ENCODE results near the gene SEC14L1. TPM values are rescaled to one million over a fixed set of nuclear protein-coding genes. Genes with fewer than 3 reads are reported as not detected.
A peak's percentile ranks its signal among the peaks of the same experiment; 100 is the strongest.

Gene SEC14L1
- total RNA-seq, 1 experiment from 2014 or later: 58.6 TPM

- Histone ChIP-seq H3K79me1 (ENCODE audit: insufficient read depth, low read depth, low read length, poor library complexity, severe bottlenecking) (no peaks in the 10 kb centered on the region), H3K56ac (ENCODE audit: insufficient read length, low read depth, low read length) (no peak overlapping the region), H3K9me3 (ENCODE audit: control insufficient read depth, low read depth, low read length) (no peaks in the 10 kb centered on the region), H2BK120ac (ENCODE audit: low read depth, low read length, poor library complexity, severe bottlenecking) (no peak overlapping the region), H3K79me2 (ENCODE audit: insufficient read depth, low read length) (no peaks in the 10 kb centered on the region), H3K4ac (ENCODE audit: low read depth, low read length) (no peak overlapping the region), H3K23ac (ENCODE audit: insufficient read length, low read depth, low read length) (no peak overlapping the region), H4K20me1 (ENCODE audit: control insufficient read depth, insufficient read depth, insufficient read length) (no peaks in the 10 kb centered on the region), H2BK12ac (ENCODE audit: insufficient read length, low read depth, low read length) (no peak overlapping the region), H3K27ac (ENCODE audit: insufficient read length, low read depth, low read length) (no peak overlapping the region), H2BK20ac (ENCODE audit: low read depth, low read length, poor library complexity, severe bottlenecking) (no peak overlapping the region), H3K14ac (ENCODE audit: insufficient read depth, low read length) (no peak overlapping the region), H2BK15ac (ENCODE audit: low read depth, low read length) (no peak overlapping the region), H3T11ph (ENCODE audit: low read length) (no peak overlapping the region), H2AK5ac (ENCODE audit: insufficient read length, low read length) (no peak overlapping the region), H3K18ac (ENCODE audit: insufficient read length, low read depth, low read length) (no peak overlapping the region), H2BK5ac (ENCODE audit: insufficient read length, low read length) (no peak overlapping the region), H3K4me2 (ENCODE audit: insufficient read depth, insufficient read length, low read length) (no peak overlapping the region), H4K8ac (replicated peaks; ENCODE audit: insufficient read length, low read depth, low read length) (no peak overlapping the region), H4K5ac (ENCODE audit: insufficient read length, low read depth, low read length) (no peak overlapping the region), H3K9ac (ENCODE audit: extremely low read depth, insufficient read length, low read length) (no peak overlapping the region), H3K23me2 (ENCODE audit: insufficient read length, low read depth, low read length, poor library complexity, severe bottlenecking) (peaks cover 3% of the 10 kb centered on the region), H3K4me1 (ENCODE audit: insufficient read depth, low read length) (no peaks in the 10 kb centered on the region), H3K27me3 (ENCODE audit: insufficient read depth, low read length) (no peaks in the 10 kb centered on the region; the same call in 1 of the 2 replicates), H4K91ac (ENCODE audit: insufficient read length, low read depth, low read length) (no peak overlapping the region), H2AFZ (ENCODE audit: low read length) (no peak overlapping the region)
- peaks cover 0 to 5% of the 10 kb centered on the region in 2 experiments; a peak in 1 of 5 replicates for H3K9me3 Mint-ChIP-seq
- no peak overlapping the region for H3K4me3 Mint-ChIP-seq
- DNase-seq: no peak
- no peaks in the 10 kb centered on the region for H3K36me3 Mint-ChIP-seq (ENCODE audit: insufficient read depth in 1 of 3, low read depth in 3 of 3)
- no CpG with 5 or more reads among the region's 18 CpGs for WGBS (ENCODE audit: extremely low coverage, insufficient read length, low lambda C conversion rate)
- H3K27me3 Mint-ChIP-seq (ENCODE audit: low read depth): peaks cover 25% of the 10 kb centered on the region
- TF ChIP-seq CTCF (conservative IDR thresholded peaks at IDR 0.05): no peak
- peaks cover 4 to 9% of the 10 kb centered on the region in 2 experiments for H3K4me1 Mint-ChIP-seq
- H3K27ac Mint-ChIP-seq: peak overlapping the region in 1 of 3 experiments; percentile 88; a peak in 2 of 7 replicates
Observed at GRCh38 chr17:77245162-77245926, 104.6 kb downstream of the SEC14L1 start.
